Progenitor cell of endocrine pancreas (in vitro differentiated cells): ENCODE results near the gene MBIP. TPM values are rescaled to one million over a fixed set of nuclear protein-coding genes. Genes with fewer than 3 reads are reported as not detected.
"Not testable (repeated sequence)": the region's sequence is repeated elsewhere in the genome, so short reads cannot be mapped to it uniquely, and the experiment has no call there.

ENCODE experiments used
- DNase-seq: peaks from one replicate; pipeline ENCODE4 v3.0.0; 2021; ENCODE audit warnings: low spot score; ENCODE audit not compliant: unreplicated experiment
- H3K27ac Mint-ChIP-seq: 2 replicates; pipeline ENCODE4 v1.8.0; 2021; ENCODE audit warnings: mild to moderate bottlenecking, moderate library complexity, mixed read lengths
- H3K27me3 Mint-ChIP-seq: 2 replicates; pipeline ENCODE4 v1.8.0; 2021; ENCODE audit warnings: mixed read lengths
- H3K36me3 Mint-ChIP-seq: 2 replicates; pipeline ENCODE4 v1.8.0; 2022; ENCODE audit warnings: mixed read lengths; ENCODE audit not compliant: insufficient read depth
- H3K4me1 Mint-ChIP-seq: 2 replicates; pipeline ENCODE4 v1.8.0; 2021; ENCODE audit warnings: low read depth, mixed read lengths
- H3K4me3 Mint-ChIP-seq: 2 replicates; pipeline ENCODE4 v1.8.0; 2021; ENCODE audit warnings: low read depth, mild to moderate bottlenecking, moderate library complexity, mixed read lengths
- H3K9me3 Mint-ChIP-seq: 2 replicates; pipeline ENCODE4 v1.8.0; 2021; ENCODE audit warnings: low read depth, mixed read lengths
- CTCF ChIP-seq: fragments of 200-600 bp; sonication (generic); IDR thresholded peaks from one replicate; pipeline ENCODE4 v1.5.0; 2021; ENCODE audit warnings: antibody characterized with exemption, mild to moderate bottlenecking; ENCODE audit not compliant: unreplicated experiment
- total RNA-seq: library from RNA; stranded (reverse); gene quantifications from 2 replicates; pipeline ENCODE4 v1.2.1, GENCODE V29; 2021

MBIP gene
- total RNA-seq, 1 donor from 2014 or later = 32.8 TPM

DNA sequence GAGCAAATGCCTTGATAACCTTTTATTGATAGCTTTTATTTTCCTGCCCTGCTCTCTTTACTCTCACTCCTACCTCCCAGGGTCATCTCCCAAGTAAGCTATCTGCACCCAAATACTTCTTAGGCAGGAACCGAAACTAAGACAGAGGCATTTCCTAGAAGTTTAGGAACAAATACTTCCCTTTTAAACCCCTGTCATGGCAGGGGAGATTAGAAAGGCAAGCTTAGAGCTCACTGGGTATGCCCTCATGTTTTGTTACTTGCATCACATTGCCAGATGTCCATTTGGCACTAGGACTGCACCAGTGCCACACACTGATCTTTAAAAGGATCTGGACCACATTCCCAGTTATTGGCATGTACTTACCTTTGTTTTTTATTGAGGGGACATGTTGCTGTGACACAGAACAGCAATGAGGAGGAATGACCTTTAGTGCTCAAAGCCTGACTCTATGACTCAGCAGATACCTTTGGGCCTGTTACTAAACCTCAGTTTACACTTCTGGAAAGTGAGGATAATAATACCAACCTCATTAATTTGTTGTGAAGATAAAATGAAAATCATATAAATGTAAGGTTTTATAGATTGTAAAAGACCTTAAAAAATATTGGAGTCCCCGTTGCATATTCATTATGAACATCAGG lies 40.9 kb upstream of the MBIP start:
- peaks cover 19% of the 10 kb centered on the region for H3K27me3 Mint-ChIP-seq
- H3K4me1 Mint-ChIP-seq = no peaks in the 10 kb centered on the region
- H3K9me3 Mint-ChIP-seq = peaks cover 9% of the 10 kb centered on the region
- no peak overlapping the region for H3K27ac Mint-ChIP-seq
- TF ChIP-seq CTCF = no peak
- H3K4me3 Mint-ChIP-seq = no peak overlapping the region
- no peaks in the 10 kb centered on the region for H3K36me3 Mint-ChIP-seq
- no peak for DNase-seq

- H3K27ac Mint-ChIP-seq = no peak overlapping the region
- TF ChIP-seq CTCF = no peak
- no peak for DNase-seq
- H3K4me3 Mint-ChIP-seq = no peak overlapping the region
- H3K9me3 Mint-ChIP-seq = peaks cover 17% of the 10 kb centered on the region
- H3K4me1 Mint-ChIP-seq = no peaks in the 10 kb centered on the region
- H3K36me3 Mint-ChIP-seq = no peaks in the 10 kb centered on the region
- H3K27me3 Mint-ChIP-seq = peaks cover 6% of the 10 kb centered on the region
These were observed 36.4 kb upstream of the MBIP start for GRCh38 chr14:36356862-36357261.

- Mint-ChIP-seq H3K27me3 (peaks cover 45% of the 10 kb centered on the region), H3K9me3 (peaks cover 3% of the 10 kb centered on the region), H3K4me1 (no peaks in the 10 kb centered on the region), H3K27ac (no peak overlapping the region), H3K4me3 (no peak overlapping the region), H3K36me3 (no peaks in the 10 kb centered on the region)
- DNase-seq = no peak
- no peak for TF ChIP-seq CTCF
These were observed 25.6 kb upstream of the MBIP start for GRCh38 chr14:36346052-36346451.

- no peak for DNase-seq
- no peak overlapping the region for H3K4me3 Mint-ChIP-seq
- peaks cover 3% of the 10 kb centered on the region for H3K9me3 Mint-ChIP-seq
- no peak for TF ChIP-seq CTCF
- H3K27ac Mint-ChIP-seq = no peak overlapping the region
- H3K36me3 Mint-ChIP-seq = no peaks in the 10 kb centered on the region
- no peaks in the 10 kb centered on the region for H3K4me1 Mint-ChIP-seq
- H3K27me3 Mint-ChIP-seq = peaks cover 45% of the 10 kb centered on the region
These were observed 23.8 kb upstream of the MBIP start for GRCh38 chr14:36344211-36344610.

- H3K4me1 Mint-ChIP-seq, H3K36me3 Mint-ChIP-seq, H3K9me3 Mint-ChIP-seq, DNase-seq, H3K27ac Mint-ChIP-seq, H3K4me3 Mint-ChIP-seq: not testable (repeated sequence)
- H3K27me3 Mint-ChIP-seq = peaks cover 48% of the 10 kb centered on the region
These were observed 21.4 kb upstream of the MBIP start for GRCh38 chr14:36341811-36342210.

- no peak for TF ChIP-seq CTCF
- Mint-ChIP-seq H3K27ac (no peak overlapping the region), H3K36me3 (no peaks in the 10 kb centered on the region), H3K4me3 (no peak overlapping the region), H3K27me3 (peaks cover 41% of the 10 kb centered on the region), H3K4me1 (no peaks in the 10 kb centered on the region), H3K9me3 (peaks cover 3% of the 10 kb centered on the region)
- DNase-seq = no peak
These were observed 19.9 kb upstream of the MBIP start for GRCh38 chr14:36340276-36340890.
